ENCODE data around the gene CADPS2.

GRCh38 chr7:122689346-122690109 lies 196.7 kb downstream of the CADPS2 start:
- TF ChIP-seq POLR2AphosphoS5 (IDR thresholded peaks at IDR 0.05) (no peak), CTCF (IDR thresholded peaks at IDR 0.05) (no peak)
